ENCODE measurements around the gene CORIN.
"Not testable (repeated sequence)": the region's sequence is repeated elsewhere in the genome, so short reads cannot be mapped to it uniquely, and the experiment has no call there.

Gene CORIN

GRCh38 chr4:47718696-47719095 is 119.2 kb downstream of the CORIN start:
- DNase-seq, result no peak

DNA sequence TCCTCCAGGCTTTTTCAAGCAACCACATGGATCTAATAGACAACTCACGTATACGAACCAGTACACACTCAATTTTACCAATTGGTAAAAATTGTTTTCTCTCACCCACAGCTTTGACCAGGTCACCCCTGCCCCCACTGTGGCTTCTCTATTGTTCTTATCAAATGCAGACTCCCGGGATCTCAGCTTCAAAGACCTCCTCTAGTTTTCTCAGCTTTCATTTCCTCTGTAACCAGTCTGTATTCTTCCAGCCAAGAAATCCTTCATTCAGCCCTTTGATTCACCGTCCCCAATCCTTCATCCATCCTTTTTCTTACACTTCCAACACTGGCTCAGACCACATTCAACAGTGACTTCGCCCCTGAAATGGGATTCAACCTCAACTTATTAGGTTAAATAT is 120.7 kb downstream of the CORIN start:
- no peak for DNase-seq

- no peak for DNase-seq
Measured at GRCh38 chr4:47715716-47716416, 122.0 kb downstream of the CORIN start.

DNA sequence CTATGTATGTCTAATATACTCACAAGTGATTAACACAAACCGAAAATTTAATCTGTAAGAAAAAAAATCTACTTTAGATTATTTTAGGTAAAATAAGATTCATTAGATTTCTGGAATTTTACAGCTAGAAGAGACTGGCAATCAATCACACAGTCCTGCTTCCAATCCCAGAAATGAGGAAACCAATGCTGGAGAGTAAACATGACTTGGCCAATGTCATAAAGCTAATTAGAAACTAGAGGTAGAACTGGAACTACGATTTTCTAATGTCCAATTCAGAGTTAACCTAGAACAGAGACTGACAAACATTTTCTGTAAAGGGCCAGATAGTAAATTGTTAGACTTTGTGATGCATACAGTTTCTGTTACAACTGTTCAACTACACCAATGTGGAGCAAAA is 123.6 kb downstream of the CORIN start:
- no peak for DNase-seq

- no peak for DNase-seq
Measured at GRCh38 chr4:47713129-47713834, 124.6 kb downstream of the CORIN start.

DNA sequence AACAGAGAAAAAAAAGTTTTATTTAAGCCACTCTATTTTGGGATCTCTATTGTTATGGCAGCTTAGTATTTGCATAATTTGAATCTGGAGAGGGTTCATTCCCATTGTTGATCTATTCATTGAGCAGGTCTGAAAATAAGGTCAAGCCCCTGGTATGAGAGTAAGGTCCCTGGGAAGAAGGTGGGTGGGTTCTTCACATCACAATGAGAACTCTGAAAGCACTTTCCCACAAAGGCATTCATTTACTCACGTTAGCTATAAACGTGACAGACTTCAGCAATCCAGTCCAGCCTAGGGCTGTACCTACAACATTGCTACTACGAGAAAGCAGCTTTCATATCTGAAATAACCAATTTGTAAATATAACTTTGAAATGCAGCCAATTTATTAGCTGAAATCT is 126.2 kb downstream of the CORIN start:
- no peak for DNase-seq

DNA sequence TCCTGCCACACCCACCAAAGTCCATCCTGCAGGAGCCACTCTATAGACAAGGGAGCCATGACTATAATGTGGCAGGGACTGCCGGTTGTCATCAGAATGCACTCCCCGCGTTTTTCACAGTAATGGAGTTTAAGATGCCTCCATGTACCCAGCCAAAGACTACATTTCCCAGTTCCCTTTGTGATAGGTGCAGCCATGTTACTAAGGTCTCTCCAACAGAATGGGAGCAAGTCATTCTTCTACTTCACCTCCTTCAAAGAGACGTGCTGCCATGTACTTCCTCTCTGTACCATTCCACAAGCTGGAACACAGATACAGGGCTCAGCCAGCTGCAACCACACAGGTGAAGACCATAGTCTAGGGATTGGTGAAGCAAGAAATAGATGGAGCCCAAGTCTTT is 126.7 kb downstream of the CORIN start:
- DNase-seq, result no peak

DNA sequence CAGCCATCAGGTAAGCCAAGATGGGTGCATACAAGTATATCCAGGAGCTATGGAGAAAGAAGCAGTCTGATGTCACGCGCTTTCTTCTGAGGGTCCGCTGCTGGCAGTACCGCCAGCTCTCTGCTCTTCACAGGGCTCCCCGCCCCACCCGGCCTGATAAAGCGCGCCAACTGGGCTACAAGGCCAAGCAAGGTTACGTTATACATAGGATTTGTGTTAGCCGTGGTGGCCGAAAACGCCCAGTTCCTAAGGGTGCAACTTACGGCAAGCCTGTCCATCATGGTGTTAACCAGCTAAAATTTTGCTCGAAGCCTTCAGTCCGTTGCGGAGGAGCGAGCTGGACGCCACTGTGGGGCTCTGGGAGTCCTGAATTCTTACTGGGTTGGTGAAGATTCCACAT is 131.5 kb downstream of the CORIN start:
- not testable (repeated sequence) for DNase-seq

DNA sequence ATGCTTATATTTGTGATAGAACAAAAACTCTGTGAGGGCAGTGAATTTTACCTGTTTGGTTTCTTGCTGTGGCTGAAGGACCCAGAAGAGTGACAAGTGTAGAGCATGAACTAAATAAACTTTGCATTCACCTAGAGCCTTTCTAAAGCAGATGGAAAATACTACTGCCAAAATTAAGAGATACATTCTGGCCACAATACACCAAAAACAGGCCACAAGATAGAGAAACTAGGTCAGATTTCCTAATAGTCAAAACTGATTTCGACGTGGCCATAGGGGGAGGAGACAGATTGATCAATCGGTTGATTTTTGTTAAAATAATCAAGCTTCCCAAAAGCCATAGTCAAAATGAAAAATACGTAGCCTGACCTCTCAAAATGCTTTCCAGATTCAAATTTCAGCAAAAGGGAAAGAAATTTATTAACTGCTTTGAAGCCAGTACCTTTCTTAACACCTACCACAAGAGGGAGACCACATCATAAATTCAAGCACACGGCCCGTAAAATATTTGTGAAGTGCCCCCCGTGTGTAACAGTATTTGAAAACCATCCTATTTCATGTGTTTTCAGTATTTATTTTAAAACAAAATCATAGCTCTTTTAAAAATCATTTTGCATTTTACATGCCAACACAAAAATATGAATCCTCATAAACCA is 132.4 kb downstream of the CORIN start:
- no peak for DNase-seq

DNA sequence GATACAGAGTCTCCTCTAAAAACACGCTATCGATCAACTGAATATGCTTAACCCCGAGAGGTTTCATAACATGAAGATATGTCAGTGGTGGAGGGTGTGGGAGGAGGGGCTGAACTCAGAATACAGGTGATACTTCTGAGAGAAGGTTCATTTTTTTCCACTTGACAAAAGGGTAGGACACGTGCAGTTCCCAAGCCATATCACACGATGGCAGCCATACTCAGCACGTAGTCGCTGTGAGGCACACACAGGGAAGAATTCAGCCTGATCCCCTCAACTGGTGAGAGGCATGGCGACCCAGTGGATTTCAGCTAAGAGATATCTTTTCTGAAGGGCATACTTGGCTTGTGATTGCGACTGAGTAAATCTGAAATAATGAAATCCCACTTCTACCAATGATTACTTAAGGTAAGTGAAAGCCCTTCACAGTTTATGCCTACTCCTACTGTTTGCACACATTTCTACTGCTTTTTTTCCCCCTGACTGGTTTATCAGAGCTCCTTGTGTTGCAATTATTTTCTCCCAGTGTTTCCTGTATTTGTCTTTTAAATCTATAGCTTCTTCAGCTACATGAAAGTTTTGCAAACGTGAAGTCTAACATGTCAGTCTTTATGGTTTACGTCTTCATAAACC is 133.1 kb downstream of the CORIN start:
- DNase-seq, result no peak

DNA sequence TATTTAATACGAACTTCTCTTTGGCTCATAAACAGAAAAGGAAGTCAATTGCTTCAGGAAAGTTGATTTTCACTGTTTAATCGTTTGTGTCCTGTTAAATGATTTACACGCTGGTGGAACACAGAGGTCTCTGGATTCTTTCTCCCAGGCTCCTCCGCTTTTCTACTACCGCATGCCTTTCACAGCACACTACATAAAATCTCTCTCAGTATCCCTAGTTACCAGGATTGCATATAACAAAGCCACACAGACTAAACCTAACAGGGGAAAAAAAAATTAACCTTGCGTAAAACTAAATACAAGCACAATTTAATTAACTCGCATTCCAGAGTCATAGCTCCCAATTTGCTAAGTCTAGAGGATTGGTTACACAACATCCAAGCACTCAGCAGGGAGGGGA is 133.9 kb downstream of the CORIN start:
- DNase-seq, result no peak

DNA sequence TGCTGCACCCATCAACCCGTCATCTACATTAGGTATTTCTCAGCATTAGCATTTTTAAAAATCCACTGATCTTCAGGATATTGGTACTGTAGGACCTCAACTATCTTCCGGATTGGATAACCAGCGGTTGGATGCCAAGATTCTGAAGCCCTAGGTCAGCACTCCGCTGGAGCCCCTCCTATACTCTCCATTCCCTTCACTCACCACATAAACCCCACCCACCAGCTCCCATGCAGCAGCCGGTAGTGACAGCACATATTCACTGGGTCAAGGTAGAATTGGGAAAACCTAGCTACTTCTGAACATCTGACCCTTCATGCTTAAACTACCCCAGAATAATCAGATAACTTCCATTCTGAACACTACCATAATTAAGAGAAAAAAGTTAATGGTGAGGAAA is 134.9 kb downstream of the CORIN start:
- no peak for DNase-seq

DNA sequence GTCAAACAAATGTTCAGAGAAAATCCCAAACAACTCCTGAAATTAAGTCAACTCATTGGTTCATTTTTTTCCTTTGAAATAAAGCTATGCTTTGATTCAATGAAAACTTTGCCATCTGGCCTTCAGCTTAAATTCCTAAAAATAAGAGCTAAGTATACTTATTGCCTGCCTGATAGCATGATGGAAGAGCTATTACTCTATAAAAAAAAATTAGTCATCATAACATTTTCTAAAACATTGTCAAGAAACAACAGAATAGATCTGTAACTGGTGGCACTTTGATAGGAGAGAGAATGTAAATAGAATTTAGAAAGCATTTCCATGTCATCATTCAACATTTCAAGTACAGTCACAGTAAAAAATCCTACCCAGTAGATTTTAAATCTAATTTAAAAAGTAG is 136.6 kb downstream of the CORIN start:
- DNase-seq, result no peak

DNA sequence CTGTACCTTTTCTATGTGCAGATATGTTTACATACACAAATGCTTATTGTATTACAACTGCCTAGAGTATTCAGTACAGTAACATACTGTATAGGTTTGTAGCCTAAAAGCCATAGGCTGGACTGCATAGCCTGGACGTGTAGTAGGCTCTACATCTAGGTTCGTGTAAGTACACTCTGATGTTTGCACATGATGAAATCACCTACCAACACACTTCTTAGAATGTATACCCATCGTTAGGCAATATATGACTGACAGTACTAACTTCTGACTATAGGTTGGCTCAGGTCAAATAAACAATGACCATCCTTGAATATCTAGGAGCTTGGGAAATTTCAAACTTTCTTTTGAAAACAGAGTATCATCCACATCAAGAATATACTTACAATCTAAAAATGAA is 139.0 kb downstream of the CORIN start:
- DNase-seq, result no peak

GRCh38 chr4:47696823-47697222 is 141.0 kb downstream of the CORIN start:
- no peak for DNase-seq

DNA sequence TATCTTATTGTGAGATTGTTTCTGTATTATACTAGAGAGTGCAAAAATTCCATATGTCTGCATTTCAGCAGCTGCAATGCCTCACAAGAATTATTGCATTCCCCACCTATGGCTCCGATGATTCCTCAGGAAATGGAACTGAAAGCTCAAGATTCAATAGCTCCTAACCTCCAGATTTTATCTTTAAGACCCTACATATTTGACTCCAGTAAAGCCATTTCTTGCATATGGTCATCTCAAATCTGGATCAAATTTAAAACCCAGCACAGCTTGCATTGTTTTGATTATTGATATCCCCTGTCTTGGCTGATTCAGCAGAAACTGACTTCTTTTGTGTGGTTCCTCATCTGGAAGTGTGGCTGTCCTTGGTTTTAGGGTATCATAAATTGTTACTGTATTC is 142.6 kb downstream of the CORIN start:
- DNase-seq, result no peak

- no peak for DNase-seq
Measured at GRCh38 chr4:47694322-47694721, 143.5 kb downstream of the CORIN start.

DNA sequence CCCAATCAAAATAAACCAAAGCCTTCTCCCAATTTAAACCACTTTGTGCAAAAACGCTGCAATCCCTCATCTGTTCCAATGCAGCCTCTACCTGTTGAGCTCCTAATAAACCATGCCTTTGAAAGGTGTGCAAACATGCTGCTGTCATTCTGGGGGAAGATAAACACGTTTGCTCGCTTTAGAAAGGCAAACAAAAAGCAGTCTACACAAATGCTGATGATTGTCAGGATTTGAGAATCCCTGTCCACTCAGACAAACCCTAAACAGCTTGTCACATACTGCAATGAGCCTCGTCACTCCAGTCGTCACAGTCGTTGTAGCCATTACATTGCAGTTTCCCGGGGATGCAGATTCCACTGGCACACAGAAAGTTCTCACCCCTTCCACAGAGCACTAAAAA is 145.2 kb downstream of the CORIN start:
- DNase-seq, result no peak

GRCh38 chr4:47691757-47692383 is 146.0 kb downstream of the CORIN start:
- DNase-seq, result not testable (repeated sequence)

DNA sequence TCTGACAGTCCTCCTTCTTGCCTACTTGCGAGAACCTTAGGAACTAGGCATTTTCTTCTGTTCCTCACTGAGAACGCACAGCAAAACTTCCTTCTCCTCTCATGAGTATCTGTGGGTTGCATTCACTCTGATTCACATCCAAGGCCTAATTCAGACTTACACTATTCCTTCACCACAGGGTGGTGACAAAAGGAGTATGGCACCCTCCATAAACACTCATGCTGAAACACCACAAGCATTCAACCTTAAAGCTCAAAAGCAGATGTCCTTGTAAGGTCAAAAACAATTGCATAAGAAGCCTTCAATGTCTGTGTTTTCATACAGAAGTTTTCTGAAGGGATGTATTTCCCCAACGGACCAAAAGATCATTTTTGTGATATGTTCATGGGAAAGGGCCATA is 147.3 kb downstream of the CORIN start:
- DNase-seq, result no peak

DNA sequence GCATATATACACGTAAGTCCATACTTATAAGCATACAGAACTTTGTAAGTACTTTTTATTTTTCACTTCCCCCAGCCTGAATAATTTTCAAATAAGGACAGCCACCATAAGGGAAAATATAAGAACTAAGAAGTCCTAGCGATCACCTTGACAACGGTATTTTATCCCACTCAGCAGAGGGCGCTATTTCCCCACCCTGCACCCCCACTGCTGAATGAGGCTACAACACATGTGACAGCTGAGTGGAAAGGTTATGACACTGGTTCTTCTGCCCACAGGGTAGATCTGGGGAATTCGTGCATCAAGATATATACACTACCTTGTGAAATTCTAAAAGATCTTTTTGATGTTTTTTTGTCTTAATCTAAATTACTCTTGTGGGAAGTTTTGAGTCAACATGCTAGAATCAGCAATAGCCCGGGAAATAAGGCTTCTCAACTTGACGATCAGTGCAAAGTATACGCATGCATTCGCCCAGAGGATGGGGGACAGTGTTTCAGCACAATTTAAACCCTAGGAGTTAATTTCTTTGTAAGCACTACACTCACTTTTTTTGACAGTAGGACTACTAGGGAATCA is 151.5 kb downstream of the CORIN start:
- peak; percentile 49 for DNase-seq

DNA sequence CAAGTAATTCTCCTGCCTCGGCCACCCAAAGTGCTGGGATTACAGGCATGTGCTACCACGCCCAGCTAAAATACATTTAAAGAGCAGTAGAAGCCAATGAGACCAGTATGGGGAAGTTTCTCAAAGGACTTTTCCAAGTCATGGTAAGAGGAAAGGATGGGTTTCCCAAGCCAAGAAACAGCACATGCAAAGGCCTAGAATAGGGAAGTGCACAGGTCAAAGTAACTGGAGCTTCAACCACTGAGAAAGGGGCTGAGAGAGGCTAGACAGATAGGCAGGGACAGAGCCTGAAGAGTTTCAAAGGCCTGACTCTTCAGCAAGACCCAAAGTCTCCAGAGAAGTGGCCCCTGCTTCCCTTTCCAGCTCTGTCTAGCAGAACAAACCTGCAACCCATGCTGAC is 162.1 kb downstream of the CORIN start:
- DNase-seq, result no peak

DNA sequence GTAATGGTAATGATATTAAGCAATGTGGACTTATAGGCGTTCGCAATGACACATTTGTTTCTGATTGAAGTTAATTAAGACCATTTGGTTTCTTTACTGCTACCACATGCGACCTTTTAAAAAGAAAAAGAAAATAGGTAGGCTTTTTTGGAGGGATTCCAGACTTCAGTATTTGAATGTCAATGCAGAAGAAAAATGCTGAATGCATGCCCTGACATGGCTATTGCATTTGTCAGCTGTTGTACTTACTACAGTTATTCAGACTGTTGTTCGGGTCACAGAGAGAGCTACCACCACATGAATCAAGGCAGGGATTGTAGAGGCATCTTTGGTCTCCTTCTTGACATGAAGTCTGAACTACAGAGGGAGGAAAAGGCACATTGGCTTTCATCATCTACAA is 163.7 kb downstream of the CORIN start:
- no peak for DNase-seq

All from T-helper 9 cell (primary cell).